H1 (cell line): ENCODE measurements around the gene MYBPC1. TPM values are rescaled to one million over a fixed set of nuclear protein-coding genes. Genes with fewer than 3 reads are reported as not detected.

ENCODE experiments used
- CTCF ChIA-PET: fragments of 300-600 bp; sonication (Branson Sonifier 250); formaldehyde crosslinking; loops from one replicate; lab custom pipeline; 2021; ENCODE audit not compliant: partially characterized antibody; lab: Charles Lee
- POLR2A ChIA-PET: fragments of 300-600 bp; sonication (Branson Sonifier 250); formaldehyde crosslinking; loops from one replicate; lab custom pipeline; 2021; ENCODE audit warnings: inconsistent platforms; ENCODE audit not compliant: partially characterized antibody; lab: Charles Lee
- DNase-seq, 2 experiments: peaks; one replicate each; pipeline versions ENCODE4 v3.0.0 to v3.0.0-alpha.2; 2010 to 2022; ENCODE audit warnings: low spot score in 2 of 2, low read depth in 1 of 2, mixed read lengths in 1 of 2
- FAIRE-seq: peaks from 2 replicates; lab custom pipeline; 2011; peaks lifted over from hg19 to GRCh38; lab: Jason Lieb, UNC
- H2AFZ ChIP-seq: 2 replicates; pipeline ENCODE4 v1.8.1; 2012; ENCODE audit warnings: low read length, inconsistent platforms
- H2AK5ac ChIP-seq: 2 replicates; pipeline ENCODE4 v1.6.1; 2013; ENCODE audit warnings: low read depth, low read length
- H2BK120ac ChIP-seq: replicated peaks from 2 replicates; pipeline ENCODE3; 2013; ENCODE audit warnings: low read depth, low read length, inconsistent platforms
- H2BK12ac ChIP-seq: 2 replicates; pipeline ENCODE4 v1.6.1; 2013; ENCODE audit warnings: low read depth, low read length
- H2BK15ac ChIP-seq: 2 replicates; pipeline ENCODE4 v1.6.1; 2013; ENCODE audit warnings: low read length
- H2BK20ac ChIP-seq: 2 replicates; pipeline ENCODE4 v1.6.1; 2013; ENCODE audit warnings: low read length
- H2BK5ac ChIP-seq: 2 replicates; pipeline ENCODE4 v1.6.1; 2013; ENCODE audit warnings: low read depth, low read length
- H3K14ac ChIP-seq: 2 replicates; pipeline ENCODE4 v1.6.1; 2013; ENCODE audit warnings: inconsistent platforms; ENCODE audit not compliant: insufficient read length
- H3K18ac ChIP-seq: 2 replicates; pipeline ENCODE4 v1.6.1; 2013; ENCODE audit warnings: low read length; ENCODE audit errors: extremely low read depth
- H3K23ac ChIP-seq: 2 replicates; pipeline ENCODE4 v1.6.1; 2013; ENCODE audit warnings: inconsistent platforms; ENCODE audit not compliant: insufficient read length
- H3K23me2 ChIP-seq: 2 replicates; pipeline ENCODE4 v1.6.1; 2013; ENCODE audit warnings: low read depth, low read length
- H3K27ac ChIP-seq: 2 replicates; pipeline ENCODE4 v1.6.1; 2011; ENCODE audit warnings: low read depth, low read length, inconsistent platforms
- H3K27me3 ChIP-seq, 4 experiments: replicated peaks in 1 of 4; 1 replicate in 1 of 4; 2 replicates in 3 of 4; pipeline versions ENCODE4 v1.6.1 to v1.8.1; 2011 to 2013; ENCODE audit warnings: low read length in 3 of 4, mild to moderate bottlenecking in 3 of 4, inconsistent platforms in 2 of 4, mixed read lengths in 2 of 4, moderate library complexity in 1 of 4; ENCODE audit not compliant: control insufficient read depth in 3 of 4, insufficient read depth in 3 of 4; ENCODE audit errors: extremely low read depth in 1 of 4
- H3K36me3 ChIP-seq, 4 experiments: 2 replicates each; pipeline versions ENCODE4 v1.6.1 to v1.8.1; 2011 to 2013; ENCODE audit warnings: mild to moderate bottlenecking in 4 of 4, low read length in 3 of 4, moderate library complexity in 2 of 4, control low read depth in 1 of 4, inconsistent platforms in 1 of 4; ENCODE audit not compliant: insufficient read depth in 4 of 4, control insufficient read depth in 2 of 4
- H3K4ac ChIP-seq: replicated peaks from 2 replicates; pipeline ENCODE3; 2013; ENCODE audit warnings: low read length, low read depth, mixed read lengths, inconsistent platforms; ENCODE audit not compliant: insufficient read length
- H3K4me1 ChIP-seq, 4 experiments: replicated peaks in 1 of 4; 1 replicate in 1 of 4; 2 replicates in 3 of 4; pipeline versions ENCODE4 v1.6.1 to v1.8.1; 2011 to 2013; ENCODE audit warnings: low read length in 3 of 4, inconsistent platforms in 2 of 4, mixed read lengths in 1 of 4; ENCODE audit not compliant: insufficient read depth in 4 of 4, control insufficient read depth in 3 of 4
- H3K4me2 ChIP-seq, 2 experiments: 2 replicates each; pipeline versions ENCODE4 v1.6.1 to v1.8.1; 2011 to 2013; ENCODE audit warnings: low read depth in 2 of 2, low read length in 2 of 2, control low read depth in 1 of 2, inconsistent platforms in 1 of 2, mild to moderate bottlenecking in 1 of 2; ENCODE audit not compliant: insufficient read depth in 1 of 2
- H3K4me3 ChIP-seq, 4 experiments: fragments of 200-600, 300-600 bp in 1 of 4; sonication (generic), shearing (Covaris generic), sonication (Bioruptor Twin) in 1 of 4; 2 replicates each; pipeline versions ENCODE4 v1.5.1 to v1.8.1; 2011 to 2016; ENCODE audit warnings: low read length in 4 of 4, low read depth in 3 of 4, control low read depth in 2 of 4, inconsistent platforms in 2 of 4, mild to moderate bottlenecking in 2 of 4, mixed read lengths in 1 of 4, moderate library complexity in 1 of 4; ENCODE audit not compliant: insufficient read depth in 2 of 4; ENCODE audit errors: extremely low read depth in 1 of 4
- H3K56ac ChIP-seq: replicated peaks from 2 replicates; pipeline ENCODE3; 2013; ENCODE audit warnings: low read depth, mild to moderate bottlenecking, mixed read lengths, low read length, inconsistent platforms; ENCODE audit not compliant: insufficient read length
- H3K79me1 ChIP-seq: 2 replicates; pipeline ENCODE4 v1.6.1; 2013; ENCODE audit warnings: low read depth, low read length, control low read depth
- H3K79me2 ChIP-seq, 2 experiments: 2 replicates each; pipeline versions ENCODE4 v1.6.1 to v1.8.1; 2012 to 2013; ENCODE audit warnings: low read length in 2 of 2, mild to moderate bottlenecking in 2 of 2, inconsistent platforms in 1 of 2; ENCODE audit not compliant: insufficient read depth in 2 of 2, control insufficient read depth in 1 of 2
- H3K9ac ChIP-seq, 4 experiments: replicated peaks in 1 of 4; 1 replicate in 1 of 4; 2 replicates in 3 of 4; pipeline versions ENCODE4 v1.6.1 to v1.8.1; 2011 to 2013; ENCODE audit warnings: low read depth in 3 of 4, low read length in 3 of 4, control low read depth in 2 of 4, mild to moderate bottlenecking in 2 of 4, moderate library complexity in 2 of 4, inconsistent platforms in 1 of 4; ENCODE audit errors: extremely low read depth in 1 of 4
- H3K9me3 ChIP-seq, 2 experiments: 2 replicates each; pipeline versions ENCODE4 v1.6.1 to v1.8.1; 2012 to 2013; ENCODE audit warnings: mild to moderate bottlenecking in 2 of 2, moderate library complexity in 2 of 2, control low read depth in 1 of 2, inconsistent platforms in 1 of 2, low read depth in 1 of 2, low read length in 1 of 2, mixed read lengths in 1 of 2; ENCODE audit not compliant: insufficient read depth in 2 of 2
- H4K20me1 ChIP-seq, 2 experiments: replicated peaks in 1 of 2; 2 replicates each; pipeline versions ENCODE3 to v1.8.1; 2011 to 2013; ENCODE audit warnings: inconsistent platforms in 2 of 2, low read length in 2 of 2, mild to moderate bottlenecking in 1 of 2; ENCODE audit not compliant: insufficient read depth in 2 of 2, control insufficient read depth in 1 of 2
- H4K5ac ChIP-seq: 2 replicates; pipeline ENCODE4 v1.6.1; 2013; ENCODE audit warnings: low read length, low read depth, mixed read lengths, inconsistent platforms; ENCODE audit not compliant: insufficient read length
- H4K8ac ChIP-seq: 2 replicates; pipeline ENCODE4 v1.8.0; 2013; ENCODE audit warnings: mild to moderate bottlenecking, moderate library complexity, low read length, inconsistent platforms; ENCODE audit not compliant: insufficient read depth; ENCODE audit errors: extremely low read depth
- H4K91ac ChIP-seq: replicated peaks from 2 replicates; pipeline ENCODE3; 2013; ENCODE audit warnings: low read length, mixed read lengths, inconsistent platforms; ENCODE audit not compliant: insufficient read length
- BCL11A ChIP-seq, 2 experiments: IDR thresholded peaks; one replicate each; pipeline ENCODE4 v1.6.1; 2011; ENCODE audit warnings: low read depth in 2 of 2, low read length in 2 of 2, mild to moderate bottlenecking in 2 of 2
- CTCF ChIP-seq, 3 experiments: IDR thresholded peaks; 1 replicate in 2 of 3; 2 replicates in 1 of 3; pipeline versions ENCODE4 v1.5.1 to v1.6.1; 2011; ENCODE audit warnings: low read length in 3 of 3, mild to moderate bottlenecking in 3 of 3, inconsistent platforms in 2 of 3, low read depth in 1 of 3, moderate library complexity in 1 of 3; ENCODE audit not compliant: insufficient read depth in 1 of 3; ENCODE audit errors: control extremely low read depth in 1 of 3
- GABPA ChIP-seq: IDR thresholded peaks from 2 replicates; pipeline ENCODE4 v1.6.1; 2011; ENCODE audit warnings: mild to moderate bottlenecking, low read length, moderate library complexity, borderline replicate concordance; ENCODE audit not compliant: insufficient read depth
- HDAC6 ChIP-seq: IDR thresholded peaks from one replicate; pipeline ENCODE4 v1.7.1; 2012; ENCODE audit warnings: low read depth, mild to moderate bottlenecking, inconsistent platforms, low read length, moderate library complexity
- JUND ChIP-seq: IDR thresholded peaks from 2 replicates; pipeline ENCODE4 v1.6.1; 2011; ENCODE audit warnings: mild to moderate bottlenecking, improper control_type of control experiment, low read length
- KDM5A ChIP-seq: fragments of 200-600 bp; IDR thresholded peaks from 2 replicates; pipeline ENCODE4 v1.7.1; 2012; ENCODE audit warnings: mild to moderate bottlenecking, low read length, inconsistent platforms, mixed read lengths
- NANOG ChIP-seq: IDR thresholded peaks from 2 replicates; pipeline ENCODE4 v1.6.1; 2011; ENCODE audit warnings: low read length, low read depth, mild to moderate bottlenecking, inconsistent platforms; ENCODE audit not compliant: insufficient read depth, poor library complexity, severe bottlenecking
- RAD21 ChIP-seq, 2 experiments: IDR thresholded peaks in 1 of 2; conservative IDR thresholded peaks in 1 of 2; 2 replicates each; pipeline ENCODE4 v1.6.1; 2011; ENCODE audit warnings: low read depth in 2 of 2, low read length in 2 of 2, improper control_type of control experiment in 1 of 2, inconsistent platforms in 1 of 2, mild to moderate bottlenecking in 1 of 2, moderate library complexity in 1 of 2
- SIX5 ChIP-seq: IDR thresholded peaks from 2 replicates; pipeline ENCODE4 v1.6.1; 2011; ENCODE audit warnings: mild to moderate bottlenecking, low read depth, low read length
- SRF ChIP-seq: IDR thresholded peaks from 2 replicates; pipeline ENCODE4 v1.6.1; 2011; ENCODE audit warnings: mild to moderate bottlenecking, low read depth, low read length, moderate library complexity
- WGBS, 2 experiments: shearing (Covaris generic) in 1 of 2; methylation state at CpG; one replicate each; pipeline versions ENCODE4 v1.1.6 to v1.1.7; 2013 to 2015; ENCODE audit warnings: low lambda C conversion rate in 2 of 2, mixed read lengths in 2 of 2, inconsistent platforms in 1 of 2, low coverage in 1 of 2, missing lambda C conversion rate in 1 of 2; ENCODE audit not compliant: insufficient replicate concordance in 2 of 2, insufficient coverage in 1 of 2, insufficient read length in 1 of 2; ENCODE audit errors: extremely low coverage in 1 of 2, missing lambda C conversion rate in 1 of 2; 5-methylcytosine and 5-hydroxymethylcytosine counted together
- polyA plus RNA-seq, 7 experiments: library from polyadenylated mRNA; depleted of rRNA in 3 of 7; stranded (reverse) in 5 of 7; unstranded in 2 of 7; fragments of >200 nt in 5 of 7; fragments of 200-250 nt in 2 of 7; gene quantifications; 1 replicate in 5 of 7; 2 replicates in 1 of 7; 4 replicates in 1 of 7; pipeline versions ENCODE4 v1.2.1 to v1.2.3, GENCODE V29; 2011 to 2013; ENCODE audit warnings: missing spikeins in 2 of 7, mixed read lengths in 2 of 7
- total RNA-seq: library from RNA; stranded (reverse); fragmentation: NEBNext Ultra II Directional; extraction: Animal tissue kit (Norgen Biotek cat#: 25700); gene quantifications from 2 replicates; pipeline ENCODE4 v1.2.1, GENCODE V29; 2021

The MYBPC1 gene
- total and polyA plus RNA-seq, 2 of the 8 experiments (the other 6 are each of a cell fraction or from before 2014, with no cell fraction given) = not detected

GRCh38 chr12:101650346-101651117 lies 55.8 kb downstream of the MYBPC1 start:
- H4K5ac ChIP-seq = no peak overlapping the region
- H2BK20ac ChIP-seq = no peak overlapping the region
- H4K91ac ChIP-seq = no peak overlapping the region
- H2AK5ac ChIP-seq = no peak overlapping the region
- DNase-seq (no peak), FAIRE-seq (no peak)
- H3K4me2 ChIP-seq = no peak overlapping the region
- no peak overlapping the region for H3K23ac ChIP-seq
- H4K20me1 ChIP-seq = no peaks in the 10 kb centered on the region
- H2BK120ac ChIP-seq = no peak overlapping the region
- H3K4me3 ChIP-seq = no peak overlapping the region
- no peak overlapping the region for H3K27ac ChIP-seq
- H3K14ac ChIP-seq = no peak overlapping the region
- H3K9me3 ChIP-seq = no peaks in the 10 kb centered on the region
- CTCF ChIA-PET = no interaction called here
- H3K79me2 ChIP-seq = no peaks in the 10 kb centered on the region
- no peak overlapping the region for H3K56ac ChIP-seq
- no peak overlapping the region for H2BK15ac ChIP-seq
- H3K79me1 ChIP-seq = no peaks in the 10 kb centered on the region
- no peaks in the 10 kb centered on the region for H3K27me3 ChIP-seq
- H3K23me2 ChIP-seq = no peaks in the 10 kb centered on the region
- H3K9ac ChIP-seq = no peak overlapping the region
- no peaks in the 10 kb centered on the region; a peak in 1 of 8 replicates for H3K36me3 ChIP-seq
- H2BK12ac ChIP-seq = no peak overlapping the region
- no peak overlapping the region for H2BK5ac ChIP-seq
- H4K8ac ChIP-seq = no peak overlapping the region
- H3K18ac ChIP-seq = no peak overlapping the region
- POLR2A ChIA-PET = no interaction called here
- H3K4me1 ChIP-seq = no peaks in the 10 kb centered on the region
- WGBS, 2 experiments = 62% methylated on average over 4 of the region's 4 CpGs; no CpG with 5 or more reads in 1 of the 2 experiments
- no peak overlapping the region for H3K4ac ChIP-seq
- H2AFZ ChIP-seq = no peak overlapping the region
- TF ChIP-seq CTCF (IDR thresholded peaks at IDR 0.05; ENCODE audit: control extremely low read depth in 1 of 3, insufficient read depth in 1 of 3, low read depth in 1 of 3, low read length in 3 of 3) (no peak), JUND (no peak), NANOG (no peak), KDM5A (no peak), BCL11A (IDR thresholded peaks at IDR 0.05; ENCODE audit: low read depth in 2 of 2, low read length in 2 of 2) (no peak), HDAC6 (no peak), SRF (no peak), GABPA (no peak), SIX5 (no peak), RAD21 (IDR thresholded peaks at IDR 0.05 in 1 of 2, conservative IDR thresholded peaks at IDR 0.05 in 1 of 2; ENCODE audit: low read depth in 2 of 2, low read length in 2 of 2) (no peak)
